Fibroblast of upper back skin (primary cell): ENCODE measurements around the gene PAK1.

ENCODE experiments used
- DNase-seq: peaks from one replicate; pipeline ENCODE4 v3.0.0-alpha.2; 2013

The PAK1 gene

GRCh38 chr11:77431813-77432212 lies 42.1 kb downstream of the PAK1 start:
- no peak for DNase-seq

- DNase-seq, result no peak
Measured at GRCh38 chr11:77428598-77428997, 45.3 kb downstream of the PAK1 start.

GRCh38 chr11:77425346-77425745 lies 48.5 kb downstream of the PAK1 start:
- DNase-seq, result no peak

- DNase-seq, result no peak
Measured at GRCh38 chr11:77424644-77425043, 49.2 kb downstream of the PAK1 start.

GRCh38 chr11:77423624-77424023 lies 50.3 kb downstream of the PAK1 start:
- no peak for DNase-seq

- no peak for DNase-seq
Measured at GRCh38 chr11:77422687-77423086, 51.2 kb downstream of the PAK1 start.

- no peak for DNase-seq
Measured at GRCh38 chr11:77421041-77421723, 52.7 kb downstream of the PAK1 start.

- DNase-seq, result no peak
Measured at GRCh38 chr11:77418971-77419597, 54.8 kb downstream of the PAK1 start.

- DNase-seq, result no peak
Measured at GRCh38 chr11:77418155-77418970, 55.5 kb downstream of the PAK1 start.

- no peak for DNase-seq
Measured at GRCh38 chr11:77416357-77416756, 57.5 kb downstream of the PAK1 start.

- peak; percentile 66 for DNase-seq
Measured at GRCh38 chr11:77413850-77414460, 59.9 kb downstream of the PAK1 start.

GRCh38 chr11:77412814-77413213 lies 61.1 kb downstream of the PAK1 start:
- no peak for DNase-seq

GRCh38 chr11:77411717-77412441 lies 62.0 kb downstream of the PAK1 start:
- peak; percentile 85 for DNase-seq

GRCh38 chr11:77411137-77411707 lies 62.7 kb downstream of the PAK1 start:
- no peak for DNase-seq

- DNase-seq, result no peak
Measured at GRCh38 chr11:77410076-77410827, 63.6 kb downstream of the PAK1 start.

GRCh38 chr11:77409046-77409445 lies 64.8 kb downstream of the PAK1 start:
- DNase-seq, result no peak

- DNase-seq, result peak; percentile 87
Measured at GRCh38 chr11:77407613-77408012, 66.3 kb downstream of the PAK1 start.

GRCh38 chr11:77406396-77406795 lies 67.5 kb downstream of the PAK1 start:
- no peak for DNase-seq

- DNase-seq, result peak; percentile 23
Measured at GRCh38 chr11:77403211-77403610, 70.7 kb downstream of the PAK1 start.

GRCh38 chr11:77402218-77402556 lies 71.7 kb downstream of the PAK1 start:
- no peak for DNase-seq

GRCh38 chr11:77401486-77402217 lies 72.2 kb downstream of the PAK1 start:
- DNase-seq, result no peak
